HL-60/S4 treated with phorbol 12-myristate 13-acetate at 8.2 ng/mL for 4 days and 3 days (cell line): Measurements from ENCODE around the gene STARD10.

Source experiments
- in situ Hi-C: fragments of 300-500 bp; cut with MboI; formaldehyde crosslinking; loops from 2 replicates; pipeline ENCODE4 v1.15.0; 2022; ENCODE audit warnings: low sequenced_read_pairs

STARD10 gene

GRCh38 chr11:72712168-72712751, 81.6 kb downstream of the STARD10 start:
- in situ Hi-C loops = no loop called here

- in situ Hi-C loops = no loop called here
Measured at GRCh38 chr11:72711141-72711540, 82.7 kb downstream of the STARD10 start.

- in situ Hi-C loops = no loop called here
Measured at GRCh38 chr11:72710278-72710677, 83.6 kb downstream of the STARD10 start.

- in situ Hi-C loops = no loop called here
Measured at GRCh38 chr11:72709478-72710238, 84.2 kb downstream of the STARD10 start.

- in situ Hi-C loops = no loop called here
Measured at GRCh38 chr11:72707032-72707431, 86.8 kb downstream of the STARD10 start.

- in situ Hi-C loops = no loop called here
Measured at GRCh38 chr11:72706579-72706978, 87.3 kb downstream of the STARD10 start.

- in situ Hi-C loops = no loop called here
Measured at GRCh38 chr11:72705442-72706365, 88.1 kb downstream of the STARD10 start.

- in situ Hi-C loops = no loop called here
Measured at GRCh38 chr11:72704783-72705265, 89.0 kb downstream of the STARD10 start.
